ENCODE measurements around the gene PXDN.
A peak's percentile ranks its signal among the peaks of the same experiment; 100 is the strongest.

PXDN gene

GRCh38 chr2:1612391-1613077 is 131.8 kb downstream of the PXDN start:
- no peak for DNase-seq (ENCODE audit: low read depth, low spot score)

DNA sequence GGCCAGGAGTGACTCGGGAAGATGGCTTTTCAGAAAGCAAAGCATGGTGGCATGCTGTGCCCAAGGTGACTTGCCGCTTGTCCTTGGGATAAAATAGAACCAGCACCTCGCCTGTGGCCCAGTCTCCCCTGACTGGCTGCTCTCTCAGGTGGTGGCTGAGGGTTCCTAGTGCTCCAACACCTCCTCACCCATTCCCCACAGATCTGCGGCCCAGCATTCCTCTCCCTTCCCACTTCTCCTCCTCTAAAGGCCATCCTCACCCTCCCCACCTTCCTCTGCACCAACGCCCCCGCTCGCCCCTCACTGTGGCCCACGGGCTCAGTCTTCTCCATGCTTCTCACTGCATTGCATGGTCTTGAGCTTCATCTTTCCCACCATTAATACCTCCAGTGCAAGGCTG is 132.4 kb downstream of the PXDN start:
- no peak for DNase-seq (ENCODE audit: low read depth, low spot score)

- DNase-seq (ENCODE audit: low read depth, low spot score) = no peak
Observed at GRCh38 chr2:1610096-1610485, 134.2 kb downstream of the PXDN start.

GRCh38 chr2:1609485-1610095 is 134.7 kb downstream of the PXDN start:
- DNase-seq (ENCODE audit: low read depth, low spot score) = no peak

DNA sequence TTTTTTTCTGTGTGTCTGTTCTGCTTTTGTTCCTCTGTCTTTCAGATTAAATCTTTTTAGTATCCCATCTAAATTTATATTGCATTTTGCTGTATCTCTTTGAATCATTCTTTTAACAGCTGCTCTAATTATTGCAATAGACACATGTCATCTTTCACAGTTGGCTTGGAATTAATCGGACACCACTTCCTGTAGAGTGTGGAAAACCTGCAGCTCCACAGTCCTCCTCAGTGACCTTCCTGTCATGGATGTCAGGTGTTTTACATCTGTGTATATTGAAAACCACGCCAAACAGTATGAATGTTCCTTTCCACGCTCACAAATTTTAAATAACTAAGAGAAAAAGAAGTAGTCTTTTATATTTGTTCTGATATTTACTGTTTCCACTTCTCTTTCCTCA is 135.3 kb downstream of the PXDN start:
- DNase-seq (ENCODE audit: low read depth, low spot score) = no peak

DNA sequence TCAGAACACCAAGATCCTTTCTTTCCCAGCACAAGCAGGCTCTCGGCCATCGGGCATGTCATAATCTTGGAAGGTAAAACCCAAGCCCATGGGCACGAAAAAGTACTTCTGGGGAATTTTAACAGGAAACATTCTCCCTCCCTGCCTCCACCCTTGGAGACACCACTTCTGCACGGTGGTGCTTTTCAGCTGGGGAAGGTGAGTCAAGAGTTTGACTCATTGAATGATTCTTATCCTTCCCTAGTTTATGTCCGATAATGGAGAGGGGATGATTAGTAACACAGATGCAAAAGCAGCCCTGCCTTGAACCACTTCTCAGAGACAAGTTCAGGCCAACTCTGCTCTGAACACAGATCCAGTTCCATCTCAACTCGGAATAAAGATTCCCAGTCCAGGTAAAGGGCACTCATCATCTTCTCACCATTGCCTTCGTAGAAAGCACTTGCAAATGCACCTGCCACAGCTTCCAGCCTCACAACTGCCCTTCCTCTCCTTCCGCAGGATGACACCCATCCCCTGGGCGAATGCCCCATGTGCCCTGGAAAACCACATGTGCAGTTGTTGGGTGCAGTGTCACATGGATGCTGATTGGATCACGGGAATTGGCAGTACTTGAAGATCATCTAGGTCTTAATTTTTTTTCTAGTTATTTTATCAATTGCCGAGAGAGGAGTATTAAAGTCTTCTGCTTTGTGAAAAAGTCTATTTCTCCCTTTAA is 136.2 kb downstream of the PXDN start:
- no peak for DNase-seq (ENCODE audit: low read depth, low spot score)

GRCh38 chr2:1607236-1607920 is 136.9 kb downstream of the PXDN start:
- DNase-seq (ENCODE audit: low read depth, low spot score) = no peak

DNA sequence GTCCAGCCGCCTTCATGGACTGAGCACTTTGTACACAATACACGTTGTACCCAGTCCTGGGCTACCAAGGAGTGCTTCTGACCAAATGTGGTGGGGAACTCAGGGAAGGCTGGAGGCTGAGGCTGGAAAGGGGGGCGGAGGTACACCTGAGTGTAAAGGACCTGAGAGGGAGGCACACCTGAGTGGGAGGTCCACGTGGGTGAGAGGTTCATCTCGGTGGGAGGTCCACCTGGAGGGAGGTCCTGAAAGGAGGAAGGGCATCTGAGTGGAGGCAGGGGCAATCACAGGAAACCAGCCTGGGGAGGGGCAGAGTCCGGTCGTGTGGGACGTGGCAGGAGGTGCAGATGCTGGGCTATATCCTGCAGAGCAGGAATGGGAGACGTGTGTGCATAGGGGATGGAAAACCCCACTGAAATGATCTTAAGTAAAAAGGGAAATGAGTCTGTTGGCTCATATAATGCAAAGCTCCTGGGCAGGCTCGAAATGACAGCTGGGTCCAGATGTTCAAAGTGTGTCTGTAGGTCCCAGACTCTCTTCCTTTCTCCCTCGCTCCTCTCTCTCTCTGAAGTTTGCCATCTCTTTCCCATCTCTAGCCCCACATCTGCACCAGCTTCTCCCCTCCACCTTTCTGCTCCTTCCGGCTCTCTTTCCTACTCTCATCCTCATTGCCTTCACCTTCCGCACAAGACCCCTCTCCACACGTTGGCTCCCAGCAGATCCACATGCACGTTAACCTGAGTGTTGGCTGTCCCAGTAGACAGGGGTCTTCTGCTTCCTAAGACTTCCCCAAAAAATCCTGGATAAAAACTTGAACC is 137.7 kb downstream of the PXDN start:
- DNase-seq (ENCODE audit: low read depth, low spot score) = no peak

- DNase-seq (ENCODE audit: low read depth, low spot score) = no peak
Observed at GRCh38 chr2:1606046-1606400, 138.3 kb downstream of the PXDN start.

DNA sequence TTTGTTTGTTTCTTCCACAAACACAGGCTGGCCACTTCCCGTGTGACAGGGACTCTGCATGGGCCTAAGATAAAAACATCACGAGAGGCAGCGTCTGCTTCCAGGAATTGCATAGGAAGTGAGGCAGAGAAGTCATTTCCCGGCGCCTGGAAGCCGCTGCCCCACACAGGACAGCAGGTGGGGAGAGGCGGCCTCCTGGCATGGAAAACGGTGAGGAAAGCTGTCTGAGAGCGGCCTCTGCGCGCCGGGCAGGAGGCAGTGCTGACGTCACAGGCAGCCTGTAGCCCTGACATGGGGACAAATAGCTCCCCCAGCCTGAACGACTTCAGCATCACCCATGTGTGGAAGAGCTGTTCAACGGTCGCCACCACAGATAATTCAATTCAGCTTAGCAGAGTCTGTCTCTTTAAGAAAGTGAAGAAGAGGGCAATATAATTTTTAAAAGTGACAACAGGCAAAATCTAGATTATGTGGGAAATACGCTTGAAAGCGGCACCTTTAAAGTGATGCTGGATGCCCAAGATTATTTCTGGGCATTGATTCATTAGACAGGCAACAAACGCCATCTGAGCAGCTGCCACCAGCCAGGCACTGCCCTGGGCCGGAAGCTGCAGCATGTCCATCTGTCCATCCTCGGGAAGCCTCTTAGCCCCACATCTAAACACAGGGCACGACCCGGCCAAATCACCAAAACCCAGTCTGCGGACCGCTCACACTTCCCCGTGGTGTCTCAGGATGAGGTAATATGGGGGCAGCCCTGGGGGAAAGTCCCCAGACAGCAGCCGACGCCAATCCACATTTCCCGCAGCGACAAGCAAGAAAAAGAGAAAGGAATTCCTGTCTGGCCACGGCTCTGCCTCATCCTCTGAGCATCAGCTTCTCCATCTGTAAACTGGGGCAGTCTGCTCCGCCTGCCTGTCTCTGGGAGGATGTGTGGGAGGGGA is 138.9 kb downstream of the PXDN start:
- peak; percentile 95 for DNase-seq (ENCODE audit: low read depth, low spot score)

DNA sequence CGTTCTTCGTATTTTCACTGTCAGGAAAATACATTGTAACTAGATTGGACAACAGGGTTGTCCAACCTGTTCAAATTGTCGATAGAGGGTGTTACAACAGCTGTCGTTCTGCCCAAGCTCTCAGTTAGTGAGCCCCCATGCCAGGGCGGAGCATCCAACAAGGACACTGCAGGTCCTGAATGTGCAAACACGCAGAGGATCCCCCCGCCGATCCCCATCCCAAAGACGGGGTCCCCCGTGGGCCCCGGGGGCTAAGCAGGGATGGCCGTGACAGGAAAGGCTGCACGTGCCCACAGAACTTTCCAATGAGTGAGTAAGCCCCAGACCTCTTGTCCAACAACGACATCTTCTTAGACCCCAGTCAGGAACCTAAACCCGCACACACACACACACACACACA is 140.8 kb downstream of the PXDN start:
- no peak for DNase-seq (ENCODE audit: low read depth, low spot score)

DNA sequence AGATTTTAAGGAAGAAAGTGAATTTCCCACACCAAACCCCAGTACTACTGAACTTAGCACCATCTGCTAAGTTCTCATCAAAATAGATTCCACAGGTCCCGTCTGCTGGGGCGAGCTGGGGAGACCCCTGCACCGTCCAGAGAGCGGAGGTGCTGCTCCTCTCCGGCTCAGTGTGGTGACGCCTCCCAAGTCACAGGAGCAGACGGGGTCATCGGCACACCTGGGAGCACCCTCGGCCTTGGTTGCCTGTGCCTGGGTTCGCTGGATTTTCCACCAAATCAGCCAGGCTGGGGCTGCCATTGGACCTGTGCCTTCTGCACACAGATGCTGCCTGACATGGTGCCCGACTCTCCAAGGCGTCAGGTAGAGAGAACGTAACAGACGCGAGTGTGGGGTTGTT is 141.3 kb downstream of the PXDN start:
- DNase-seq (ENCODE audit: low read depth, low spot score) = no peak

GRCh38 chr2:1602278-1603010 is 141.9 kb downstream of the PXDN start:
- DNase-seq (ENCODE audit: low read depth, low spot score) = no peak

DNA sequence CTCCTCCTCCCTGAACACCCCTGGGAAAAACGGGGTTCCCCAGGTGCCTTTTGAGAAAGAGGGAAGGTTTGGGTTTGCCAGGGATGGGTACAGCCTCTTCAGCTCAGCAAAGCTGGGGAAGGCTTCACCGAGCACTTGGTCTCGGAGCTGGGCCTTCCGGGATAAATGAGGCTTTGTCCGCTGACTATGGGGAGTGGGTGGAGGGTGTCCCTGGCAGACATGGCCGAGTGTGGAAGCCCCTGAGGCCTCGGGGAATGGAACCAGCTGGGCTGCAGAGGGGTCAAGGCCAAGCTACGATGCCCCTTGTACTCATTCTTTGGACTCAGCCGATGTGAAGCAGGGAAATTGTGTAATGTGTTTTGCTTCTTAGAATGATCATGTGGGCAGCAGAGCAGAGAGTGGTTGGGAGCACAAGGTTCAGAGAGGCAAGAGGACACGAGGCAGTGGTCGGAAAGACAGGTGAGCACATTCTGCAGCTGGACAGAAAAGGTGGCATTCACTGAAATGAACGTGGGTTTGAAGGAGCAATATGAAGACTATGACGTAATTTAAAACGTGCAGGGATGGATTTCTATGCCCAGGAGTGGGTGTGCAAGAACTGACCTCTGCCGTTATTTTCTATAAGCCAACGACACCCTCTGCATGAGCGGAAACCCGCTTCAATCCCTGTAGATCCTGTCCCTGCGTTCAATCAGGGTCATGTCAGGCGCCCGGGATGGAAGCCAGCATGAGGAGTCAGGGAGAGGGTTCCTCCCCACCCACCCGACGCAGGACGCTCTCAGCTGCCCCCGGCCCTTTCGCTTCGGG is 142.6 kb downstream of the PXDN start:
- DNase-seq (ENCODE audit: low read depth, low spot score) = no peak

- no peak for DNase-seq (ENCODE audit: low read depth, low spot score)
Observed at GRCh38 chr2:1601067-1601412, 143.3 kb downstream of the PXDN start.

- no peak for DNase-seq (ENCODE audit: low read depth, low spot score)
Observed at GRCh38 chr2:1600191-1601066, 143.9 kb downstream of the PXDN start.

DNA sequence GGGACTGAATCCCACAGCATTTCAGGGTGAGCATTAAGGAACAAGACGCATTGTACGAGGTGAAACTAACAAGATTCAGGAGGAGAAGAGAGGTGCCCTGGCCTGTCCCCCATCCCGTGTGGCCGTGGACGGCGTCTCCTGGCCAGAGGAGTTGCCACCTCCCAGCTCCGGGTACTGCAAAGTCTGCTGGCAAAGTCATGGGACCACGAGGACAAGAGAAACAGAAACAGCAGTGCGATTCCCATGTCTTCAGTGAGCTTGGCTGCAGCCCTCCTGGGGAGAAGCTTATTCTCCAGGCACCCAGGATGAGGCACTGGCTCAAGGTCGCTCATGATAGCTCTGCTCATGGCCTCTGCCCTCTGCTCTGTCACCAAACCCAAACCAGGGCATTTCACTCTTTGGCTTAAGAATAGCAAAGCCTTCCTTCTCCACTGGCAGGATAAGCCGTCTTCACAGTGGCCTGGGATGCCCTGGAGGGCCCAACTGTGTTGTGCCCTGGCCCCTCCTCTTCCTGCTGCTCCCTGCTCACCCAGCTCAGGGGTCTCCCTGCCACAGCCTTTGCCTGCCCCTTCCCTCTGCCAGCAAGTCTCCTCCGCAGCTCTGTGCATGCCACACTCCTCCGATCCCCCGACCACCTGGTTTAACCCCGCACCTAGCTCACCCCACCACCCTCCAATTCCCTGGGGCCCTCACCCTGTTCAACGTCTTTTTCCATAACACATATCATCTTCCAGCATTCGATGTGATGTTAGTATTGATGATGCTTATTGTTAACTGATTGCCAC is 144.8 kb downstream of the PXDN start:
- DNase-seq (ENCODE audit: low read depth, low spot score) = no peak
